C4-2B (cell line): ENCODE data around the gene MS4A15.

Experiments used
- CTCF ChIP-seq: fragments of 450-650 bp; conservative IDR thresholded peaks from 2 replicates; pipeline ENCODE4 v1.5.1; 2017; ENCODE audit warnings: mild to moderate bottlenecking
- ZFX ChIP-seq: fragments of 450-650 bp; IDR thresholded peaks from 2 replicates; pipeline ENCODE4 v1.6.1; 2017

DNA sequence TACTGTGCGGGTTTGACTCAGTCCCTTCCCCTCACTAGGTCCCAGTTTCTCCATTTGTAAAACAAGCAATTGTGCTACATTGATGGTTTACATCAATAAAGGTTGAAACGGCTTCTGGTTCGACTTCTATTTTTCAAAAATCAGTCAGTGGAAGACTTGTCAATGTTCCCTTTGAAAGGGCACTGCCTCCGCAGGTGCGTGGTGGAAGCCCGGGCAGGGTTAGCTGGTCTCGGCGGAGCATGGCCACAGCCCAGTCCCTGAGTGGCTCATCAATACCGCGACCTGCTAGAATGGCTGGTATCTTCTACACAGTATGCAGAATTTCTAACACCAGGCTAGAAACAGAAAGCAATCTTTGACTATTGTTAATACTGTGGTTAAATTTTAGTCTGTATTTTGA is 44.5 kb downstream of the MS4A15 start:
- TF ChIP-seq CTCF, result no peak
- TF ChIP-seq ZFX, result no peak
